Common myeloid progenitor, CD34-positive (primary cell): Measurements from ENCODE around the gene ST7.
A peak's percentile ranks its signal among the peaks of the same experiment; 100 is the strongest.
"Not testable (repeated sequence)": the region's sequence is repeated elsewhere in the genome, so short reads cannot be mapped to it uniquely, and the experiment has no call there.

ENCODE experiments used
- CTCF ChIA-PET: fragments of 350-600 bp; sonication (Branson Sonifier 250); formaldehyde crosslinking; loops from one replicate; lab custom pipeline; 2021; ENCODE audit warnings: antibody characterized with exemption; lab: Charles Lee
- POLR2A ChIA-PET: fragments of 350-600 bp; sonication (Branson Sonifier 250); formaldehyde crosslinking; loops from one replicate; lab custom pipeline; 2021; ENCODE audit warnings: antibody characterized with exemption; lab: Charles Lee
- DNase-seq, 3 donors: peaks; one replicate each; pipeline versions ENCODE4 v3.0.0 to v3.0.0-alpha.2; 2013
- H3K27ac ChIP-seq, 2 experiments: 1 replicate in 1 of 2; 2 replicates in 1 of 2; pipeline ENCODE4 v1.7.0; 2013; ENCODE audit warnings: inconsistent platforms in 2 of 2, low read length in 2 of 2, mild to moderate bottlenecking in 2 of 2, low read depth in 1 of 2, moderate library complexity in 1 of 2; ENCODE audit not compliant: severe bottlenecking in 2 of 2, insufficient read depth in 1 of 2, poor library complexity in 1 of 2
- H3K27me3 ChIP-seq, 5 experiments: replicated peaks in 2 of 5; 1 replicate in 3 of 5; 2 replicates in 2 of 5; pipeline versions ENCODE4 v1.6.1 to v1.7.0; 2013; ENCODE audit warnings: low read length in 4 of 5, mild to moderate bottlenecking in 2 of 5, moderate library complexity in 2 of 5, inconsistent platforms in 1 of 5; ENCODE audit not compliant: insufficient read depth in 5 of 5, control insufficient read depth in 4 of 5
- H3K36me3 ChIP-seq, 4 experiments: 1 replicate in 2 of 4; 2 replicates in 2 of 4; pipeline versions ENCODE4 v1.6.1 to v1.7.0; 2013; ENCODE audit warnings: low read length in 3 of 4, control low read depth in 1 of 4, mild to moderate bottlenecking in 1 of 4; ENCODE audit not compliant: control insufficient read depth in 4 of 4, insufficient read depth in 4 of 4
- H3K4me1 ChIP-seq, 4 experiments: 1 replicate in 3 of 4; 2 replicates in 1 of 4; pipeline versions ENCODE4 v1.6.1 to v1.7.1; 2013; ENCODE audit warnings: low read length in 3 of 4, mild to moderate bottlenecking in 3 of 4, control low read depth in 1 of 4, inconsistent platforms in 1 of 4, moderate library complexity in 1 of 4; ENCODE audit not compliant: control insufficient read depth in 4 of 4, insufficient read depth in 4 of 4; ENCODE audit errors: control extremely low read depth in 1 of 4
- H3K4me3 ChIP-seq, 7 experiments: 1 replicate in 4 of 7; 2 replicates in 3 of 7; pipeline versions ENCODE4 v1.5.1 to v1.7.0; 2013; ENCODE audit warnings: mild to moderate bottlenecking in 7 of 7, low read length in 6 of 7, moderate library complexity in 6 of 7, inconsistent platforms in 2 of 7, low read depth in 2 of 7, control low read depth in 1 of 7; ENCODE audit not compliant: insufficient read depth in 4 of 7, control insufficient read depth in 1 of 7; ENCODE audit errors: extremely low read depth in 1 of 7
- H3K9me3 ChIP-seq, 5 experiments: 1 replicate in 4 of 5; 2 replicates in 1 of 5; pipeline versions ENCODE4 v1.6.1 to v1.7.1; 2013; ENCODE audit warnings: low read length in 4 of 5, mild to moderate bottlenecking in 2 of 5, inconsistent platforms in 1 of 5, low read depth in 1 of 5, moderate library complexity in 1 of 5; ENCODE audit not compliant: control insufficient read depth in 4 of 5, insufficient read depth in 2 of 5; ENCODE audit errors: control extremely low read depth in 1 of 5
- WGBS: methylation state at CpG from one replicate; pipeline ENCODE4 v1.1.5; 2013; ENCODE audit not compliant: insufficient coverage; 5-methylcytosine and 5-hydroxymethylcytosine counted together

The ST7 gene

DNA sequence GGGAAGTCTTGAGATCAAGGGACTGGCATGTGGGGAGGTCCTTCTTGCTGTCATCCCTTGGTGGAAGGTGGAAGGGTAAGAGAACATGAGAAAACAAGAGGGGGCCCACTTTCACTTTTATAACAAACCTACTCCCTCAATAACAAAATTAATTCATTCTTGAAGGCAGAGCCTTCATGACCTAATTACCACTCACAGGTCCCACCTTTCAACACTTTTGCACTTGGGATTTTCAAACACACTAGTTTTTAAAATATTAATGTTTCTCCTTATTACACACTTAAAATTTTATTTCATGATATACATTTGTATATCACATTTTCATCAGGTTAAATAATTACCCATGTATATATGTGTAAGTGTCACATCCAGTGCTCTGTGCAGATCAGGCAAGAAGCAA lies 2.0 kb downstream of the ST7 start:
- CTCF ChIA-PET: no interaction called here
- H3K4me3 ChIP-seq: peak overlapping the region in 4 of 7 experiments; percentile 6 to 84 (median 60)

DNA sequence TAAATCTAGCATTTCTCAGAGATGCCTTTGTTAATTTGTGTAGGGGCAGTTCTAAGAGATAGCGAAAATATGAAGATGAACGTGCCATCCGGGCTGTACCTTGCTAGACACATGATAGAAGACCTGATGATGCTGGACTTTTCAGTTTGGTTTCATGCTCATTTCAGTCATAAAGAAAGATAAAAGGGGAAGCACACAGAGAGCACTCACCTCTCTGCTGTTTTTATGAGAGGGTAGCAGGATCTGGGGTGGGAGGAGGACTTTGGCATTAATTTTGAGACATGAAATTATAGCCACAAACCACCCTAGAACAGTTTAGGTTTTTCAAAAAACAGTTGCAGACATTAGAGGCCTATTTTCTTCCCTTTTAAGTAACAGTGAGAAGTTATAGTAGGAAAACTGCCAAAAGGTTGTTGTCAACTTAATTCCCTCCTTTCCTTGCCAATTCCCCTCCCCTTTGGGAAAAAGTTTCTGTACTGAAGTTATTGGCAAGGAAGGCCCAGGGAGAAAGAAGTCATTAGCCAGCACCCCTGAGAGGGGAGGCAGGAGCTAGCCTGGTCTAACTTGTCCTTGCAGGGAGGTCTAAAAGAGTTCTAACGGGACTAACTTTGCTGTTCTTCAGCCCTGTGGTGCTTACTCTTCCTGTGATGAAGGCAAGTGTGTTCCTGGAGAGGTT lies 2.6 kb downstream of the ST7 start:
- POLR2A ChIA-PET: no interaction called here
- peak in 2 of 3 donors; percentile 42 to 55 for DNase-seq
- CTCF ChIA-PET: interaction anchor here (0.8 to 1.5 kb wide), 4 partner anchors 17 to 204 kb away, joined by 3 read pairs; no protein-coding TSS in a partner anchor
- H3K27ac ChIP-seq: peak overlapping the region; percentile 26 to 94
- peak overlapping the region in 1 of 7 experiments; percentile 50 for H3K4me3 ChIP-seq
- 61% methylated on average over 4 of the region's 4 CpGs for WGBS
- no peaks in the 10 kb centered on the region for H3K36me3 ChIP-seq
- peaks cover 0 to 45% (median 31%) of the 10 kb centered on the region in 4 experiments for H3K4me1 ChIP-seq
- H3K9me3 ChIP-seq: no peaks in the 10 kb centered on the region
- no peaks in the 10 kb centered on the region for H3K27me3 ChIP-seq

More for the DNA sequence above, 2.0 kb downstream of the ST7 start:
- H3K36me3 ChIP-seq: no peaks in the 10 kb centered on the region
- no peak for DNase-seq
- H3K9me3 ChIP-seq: no peaks in the 10 kb centered on the region
- no peaks in the 10 kb centered on the region for H3K27me3 ChIP-seq
- POLR2A ChIA-PET: no interaction called here
- peaks cover 0 to 49% (median 34%) of the 10 kb centered on the region in 4 experiments for H3K4me1 ChIP-seq
- peak overlapping the region in 1 of 2 experiments; percentile 94 for H3K27ac ChIP-seq

DNA sequence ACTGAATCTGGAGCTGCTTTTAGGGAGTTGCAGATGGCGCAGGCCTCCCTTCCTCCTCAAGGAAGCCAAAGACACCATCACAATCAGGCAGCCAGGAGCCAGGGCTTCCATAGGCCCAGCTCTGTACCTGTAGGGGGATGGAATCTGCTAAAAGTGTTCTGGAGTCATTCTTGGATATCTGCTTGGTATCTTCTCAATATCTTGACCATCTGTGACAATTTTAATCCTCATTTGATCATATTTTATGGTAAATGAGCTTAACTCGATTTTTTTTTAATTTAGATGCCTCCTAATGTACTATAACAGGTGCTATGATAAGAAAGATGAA lies 3.1 kb downstream of the ST7 start:
- ChIA-PET POLR2A (interaction anchor here (0.6 kb wide), 1 partner anchor 49 kb away, joined by 3 read pairs; no protein-coding TSS in a partner anchor), CTCF (interaction anchor here (0.8 to 1.5 kb wide), 6 partner anchors 16 to 204 kb away, joined by 3 read pairs; no protein-coding TSS in a partner anchor)
- Histone ChIP-seq H3K9me3 (no peaks in the 10 kb centered on the region), H3K36me3 (no peaks in the 10 kb centered on the region), H3K27me3 (no peaks in the 10 kb centered on the region), H3K27ac (peak overlapping the region in 1 of 2 experiments; percentile 94), H3K4me1 (peaks cover 0 to 41% (median 28%) of the 10 kb centered on the region in 4 experiments), H3K4me3 (peak overlapping the region in 1 of 7 experiments; percentile 50)
- DNase-seq: no peak
- WGBS: no CpG with 5 or more reads among the region's 2 CpGs

DNA sequence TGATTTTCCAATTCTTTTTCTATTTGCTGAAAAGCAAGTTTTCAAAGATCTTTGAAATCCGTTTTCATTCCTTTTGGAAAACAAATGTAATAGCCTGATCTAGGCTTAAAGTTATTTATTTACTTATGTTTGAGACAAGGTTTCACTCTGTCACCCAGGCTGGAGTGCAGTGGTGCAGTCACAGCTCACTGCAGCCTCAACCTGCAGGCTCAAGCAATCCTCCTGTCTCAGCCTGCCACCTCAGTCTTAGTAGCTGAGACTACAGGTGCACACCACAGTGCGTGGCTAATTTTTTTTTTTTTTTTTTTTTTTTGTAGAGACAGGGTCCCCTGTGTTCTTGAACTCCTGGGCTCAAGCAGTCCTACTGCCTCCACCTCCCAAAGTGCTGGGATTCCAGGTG lies 4.6 kb downstream of the ST7 start:
- peaks cover 0 to 29% (median 23%) of the 10 kb centered on the region in 4 experiments for H3K4me1 ChIP-seq
- CTCF ChIA-PET: no interaction called here
- H3K27ac ChIP-seq: no peak overlapping the region
- 100% methylated on average over 1 of the region's 2 CpGs for WGBS
- POLR2A ChIA-PET: no interaction called here
- no peaks in the 10 kb centered on the region for H3K27me3 ChIP-seq
- H3K9me3 ChIP-seq: no peaks in the 10 kb centered on the region
- H3K4me3 ChIP-seq: no peak overlapping the region
- H3K36me3 ChIP-seq: no peaks in the 10 kb centered on the region
- no peak for DNase-seq

DNA sequence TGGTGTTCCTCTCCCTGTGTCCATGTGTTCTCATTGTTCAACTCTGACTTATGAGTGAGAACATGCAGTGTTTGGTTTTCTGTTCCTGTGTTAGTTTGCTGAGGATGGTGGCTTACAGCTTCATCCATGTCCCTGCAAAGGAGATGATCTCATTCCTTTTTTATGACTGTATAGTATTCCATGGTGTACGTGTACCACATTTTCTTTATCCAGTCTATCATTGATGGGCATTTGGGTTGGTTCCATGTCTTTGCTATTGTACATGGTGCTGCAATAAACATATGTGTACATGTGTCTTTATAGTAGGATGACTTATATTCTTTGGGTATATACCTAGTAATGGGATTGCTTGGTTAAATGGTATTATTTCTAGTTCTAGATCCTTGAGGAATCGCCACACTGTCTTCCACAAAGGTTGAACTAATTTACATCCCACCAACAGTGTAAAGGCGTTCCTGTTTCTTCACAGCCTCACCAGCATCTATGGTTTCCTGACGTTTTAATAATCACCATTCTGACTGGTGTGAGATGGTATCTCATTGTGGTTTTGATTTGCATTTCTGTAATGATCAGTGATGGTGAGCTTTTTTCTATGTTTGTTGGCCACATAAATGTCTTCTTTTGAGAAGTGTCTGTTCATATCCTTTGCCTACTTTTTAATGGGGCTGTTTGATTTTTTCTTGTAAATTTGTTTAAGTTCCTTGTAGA lies 8.8 kb downstream of the ST7 start:
- H3K4me3 ChIP-seq, H3K36me3 ChIP-seq, H3K4me1 ChIP-seq, POLR2A ChIA-PET, H3K27me3 ChIP-seq, H3K9me3 ChIP-seq, H3K27ac ChIP-seq: not testable (repeated sequence)
- CTCF ChIA-PET: interaction anchor here (0.6 to 0.7 kb wide), 2 partner anchors 10 to 130 kb away, joined by 3 read pairs; no protein-coding TSS in a partner anchor
- WGBS: no CpG with 5 or more reads among the region's 4 CpGs
- peak in 1 of 3 donors; percentile 49 for DNase-seq

DNA sequence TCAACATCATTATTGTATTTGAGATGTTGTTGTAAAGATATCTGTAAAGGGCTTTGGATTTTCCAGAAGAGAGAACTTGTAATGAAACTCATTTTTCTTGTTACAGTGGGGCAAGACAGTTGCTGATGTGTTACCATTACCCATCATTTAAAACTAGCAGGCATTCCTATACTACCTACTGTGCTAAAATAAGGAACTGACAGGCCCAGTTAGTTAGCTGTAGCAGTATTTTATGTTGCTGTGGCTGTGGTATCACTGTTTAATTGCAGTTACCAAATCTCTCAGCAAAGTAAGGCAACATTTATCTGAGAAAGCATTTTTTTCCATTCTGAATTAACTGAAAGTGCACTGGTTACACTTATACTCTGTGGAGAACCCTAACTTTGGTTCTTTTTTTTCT lies 9.9 kb downstream of the ST7 start:
- no peak overlapping the region for H3K27ac ChIP-seq
- DNase-seq: peak in 1 of 3 donors; percentile 46
- ChIA-PET POLR2A (no interaction called here), CTCF (interaction anchor here (0.9 kb wide), 1 partner anchor 22 kb away, joined by 3 read pairs; no protein-coding TSS in a partner anchor)
- no peaks in the 10 kb centered on the region for H3K36me3 ChIP-seq
- H3K4me3 ChIP-seq: no peak overlapping the region
- no peaks in the 10 kb centered on the region for H3K27me3 ChIP-seq
- H3K9me3 ChIP-seq: no peaks in the 10 kb centered on the region
- H3K4me1 ChIP-seq: peaks cover 0 to 7% (median 4%) of the 10 kb centered on the region in 4 experiments

DNA sequence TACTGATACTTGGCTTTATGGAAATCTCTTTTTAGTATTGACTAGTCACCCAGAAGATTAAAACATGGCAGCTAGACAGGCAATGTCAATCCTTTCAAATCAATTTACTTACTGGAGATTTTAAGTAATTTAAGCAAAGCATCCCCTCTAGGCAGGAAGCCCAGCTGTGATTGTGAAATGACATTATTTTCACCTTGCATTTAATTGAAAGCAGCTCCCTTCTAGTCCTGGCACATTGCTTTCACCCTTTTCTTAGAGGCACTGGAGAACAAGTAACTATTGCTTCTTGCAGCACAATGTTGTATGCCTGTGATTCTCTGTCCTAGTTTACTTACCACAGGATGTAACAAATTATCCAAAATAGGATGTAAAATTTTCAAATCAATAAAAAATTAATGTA lies 13.3 kb downstream of the ST7 start:
- CTCF ChIA-PET: no interaction called here
- POLR2A ChIA-PET: no interaction called here

More for the DNA sequence above, 13.3 kb downstream of the ST7 start:
- Histone ChIP-seq H3K4me1 (peaks cover 0 to 23% (median 14%) of the 10 kb centered on the region in 4 experiments), H3K27ac (no peak overlapping the region), H3K27me3 (no peaks in the 10 kb centered on the region), H3K9me3 (no peaks in the 10 kb centered on the region), H3K4me3 (no peak overlapping the region), H3K36me3 (no peaks in the 10 kb centered on the region)
- no peak for DNase-seq
